HEK293 (cell line): ENCODE results near the gene PACSIN2.

Experiments
- CTCF ChIA-PET: fragments of 350-600 bp; formaldehyde crosslinking; extraction: SDS; loops from one replicate; lab custom pipeline; 2021; ENCODE audit warnings: antibody characterized with exemption; lab: Yijun Ruan, JAX
- POLR2A ChIA-PET: fragments of 300-600 bp; formaldehyde crosslinking; extraction: SDS; loops from one replicate; lab custom pipeline; 2020; ENCODE audit warnings: antibody characterized with exemption, inconsistent platforms; lab: Yijun Ruan, JAX
- H3K27ac ChIP-seq: fragments of 200-500 bp; sonication (Bioruptor generic); 2 replicates; pipeline ENCODE4 v1.5.1; 2014; ENCODE audit warnings: low read depth, low read length, control low read depth, inconsistent platforms; ENCODE audit errors: extremely low read depth
- H3K36me3 ChIP-seq, 2 experiments: fragments of 200-500 bp in 1 of 2; sonication (Bioruptor generic) in 1 of 2; 1 replicate in 1 of 2; 2 replicates in 1 of 2; pipeline ENCODE4 v1.5.1; 2014 to 2017; ENCODE audit warnings: inconsistent platforms in 2 of 2, low read length in 2 of 2; ENCODE audit not compliant: control insufficient read depth in 2 of 2, insufficient read depth in 1 of 2
- H3K4me1 ChIP-seq: fragments of 200-500 bp; sonication (Bioruptor generic); 2 replicates; pipeline ENCODE4 v1.5.1; 2014; ENCODE audit warnings: mild to moderate bottlenecking, low read length, inconsistent platforms; ENCODE audit not compliant: control insufficient read depth, insufficient read depth
- H3K4me3 ChIP-seq: 2 replicates; pipeline ENCODE4 v1.5.1; 2011; ENCODE audit warnings: low read depth, mild to moderate bottlenecking, control low read depth, low read length, moderate library complexity
- H3K9me3 ChIP-seq: fragments of 200-500 bp; sonication (Bioruptor generic); 2 replicates; pipeline ENCODE4 v1.5.1; 2014; ENCODE audit warnings: low read depth, low read length, inconsistent platforms; ENCODE audit not compliant: control insufficient read depth, insufficient read depth
- GLIS1 ChIP-seq: fragments of 450-650 bp; formaldehyde crosslinking; IDR thresholded peaks from 2 replicates; pipeline ENCODE4 v1.5.1; 2016; ENCODE audit warnings: missing biosample characterization, missing genetic modification characterization
- MZF1 ChIP-seq: fragments of 450-650 bp; formaldehyde crosslinking; IDR thresholded peaks from 2 replicates; pipeline ENCODE4 v1.5.1; 2017; ENCODE audit warnings: missing biosample characterization, missing genetic modification characterization, borderline replicate concordance
- ZNF140 ChIP-seq: fragments of 450-650 bp; formaldehyde crosslinking; IDR thresholded peaks from 2 replicates; pipeline ENCODE4 v1.5.1; 2016; ENCODE audit warnings: missing biosample characterization, missing genetic modification characterization
- ZNF175 ChIP-seq: fragments of 450-650 bp; formaldehyde crosslinking; IDR thresholded peaks from 2 replicates; pipeline ENCODE4 v1.5.1; 2016; ENCODE audit warnings: missing biosample characterization, missing genetic modification characterization
- ZNF239 ChIP-seq: fragments of 450-650 bp; formaldehyde crosslinking; IDR thresholded peaks from 2 replicates; pipeline ENCODE4 v1.5.1; 2016; ENCODE audit warnings: missing biosample characterization, missing genetic modification characterization
- ZNF302 ChIP-seq: fragments of 450-650 bp; formaldehyde crosslinking; IDR thresholded peaks from 2 replicates; pipeline ENCODE4 v1.5.1; 2016; ENCODE audit warnings: missing biosample characterization, missing genetic modification characterization, low read depth
- ZNF341 ChIP-seq: fragments of 450-650 bp; formaldehyde crosslinking; IDR thresholded peaks from 2 replicates; pipeline ENCODE4; 2016; ENCODE audit warnings: low read depth, missing biosample characterization, missing genetic modification characterization
- ZNF426 ChIP-seq: fragments of 450-650 bp; formaldehyde crosslinking; IDR thresholded peaks from 2 replicates; pipeline ENCODE4 v1.5.1; 2017; ENCODE audit warnings: missing biosample characterization, missing genetic modification characterization, mild to moderate bottlenecking, inconsistent platforms, moderate library complexity
- ZNF48 ChIP-seq: fragments of 450-650 bp; formaldehyde crosslinking; IDR thresholded peaks from 2 replicates; pipeline ENCODE4 v1.5.1; 2016; ENCODE audit warnings: missing biosample characterization, missing genetic modification characterization
- ZNF521 ChIP-seq: fragments of 450-650 bp; formaldehyde crosslinking; IDR thresholded peaks from 2 replicates; pipeline ENCODE4 v1.5.1; 2017; ENCODE audit warnings: missing biosample characterization, mild to moderate bottlenecking, missing genetic modification characterization
- ZNF600 ChIP-seq: fragments of 450-650 bp; formaldehyde crosslinking; IDR thresholded peaks from 2 replicates; pipeline ENCODE4 v1.5.1; 2016; ENCODE audit warnings: missing biosample characterization, missing genetic modification characterization
- ZNF664 ChIP-seq: fragments of 450-650 bp; formaldehyde crosslinking; IDR thresholded peaks from 2 replicates; pipeline ENCODE4 v1.5.1; 2016; ENCODE audit warnings: missing biosample characterization, missing genetic modification characterization
- ZNF670 ChIP-seq: fragments of 450-650 bp; formaldehyde crosslinking; IDR thresholded peaks from 2 replicates; pipeline ENCODE4 v1.5.1; 2016; ENCODE audit warnings: missing biosample characterization, missing genetic modification characterization, low read depth
- ZNF785 ChIP-seq: fragments of 450-650 bp; formaldehyde crosslinking; IDR thresholded peaks from 2 replicates; pipeline ENCODE4 v1.5.1; 2016; ENCODE audit warnings: missing biosample characterization, missing genetic modification characterization
- TF ChIP-seq, protein P1 (sequence below): fragments of 450-650 bp; formaldehyde crosslinking; IDR thresholded peaks from 2 replicates; pipeline ENCODE4 v1.5.1; 2017; ENCODE audit warnings: missing biosample characterization, missing genetic modification characterization
- TF ChIP-seq, protein P2 (sequence below): fragments of 450-650 bp; formaldehyde crosslinking; IDR thresholded peaks from 2 replicates; pipeline ENCODE4 v1.5.1; 2016; ENCODE audit warnings: missing biosample characterization, missing genetic modification characterization
- TF ChIP-seq, protein P3 (sequence below): fragments of 450-650 bp; formaldehyde crosslinking; IDR thresholded peaks from 2 replicates; pipeline ENCODE4 v1.5.1; 2016; ENCODE audit warnings: missing biosample characterization, missing genetic modification characterization
- TF ChIP-seq, protein P4 (sequence below): fragments of 450-650 bp; formaldehyde crosslinking; IDR thresholded peaks from 2 replicates; pipeline ENCODE4 v1.5.1; 2016; ENCODE audit warnings: missing biosample characterization, missing genetic modification characterization

Gene PACSIN2

DNA sequence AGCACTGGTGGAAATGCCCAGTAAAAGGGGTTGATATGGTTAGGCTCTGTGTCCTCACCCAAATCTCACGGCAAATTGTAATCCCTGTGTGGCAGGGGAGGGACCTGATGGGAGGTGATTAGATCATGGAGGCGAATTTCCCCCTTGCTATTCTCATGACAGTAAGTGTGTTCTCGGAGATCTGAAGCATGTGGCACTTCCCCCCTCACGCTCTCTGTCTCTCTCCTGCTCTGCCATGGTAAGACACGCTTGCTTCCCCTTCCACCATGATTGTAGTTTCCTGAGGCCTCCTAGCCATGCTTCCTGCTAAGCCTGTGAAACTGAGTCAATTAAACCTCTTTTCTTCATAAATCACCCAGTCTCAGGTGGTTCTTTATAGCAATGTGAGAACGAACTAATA lies 37.4 kb downstream of the PACSIN2 start:
- TF ChIP-seq GLIS1 (tag by site-specific recombination) (0 out of 2 replicates have a peak, but pooled peaks have one; percentile 22), ZNF785 (tag by site-specific recombination) (no peak)
- no peak overlapping the region for H3K27ac ChIP-seq
- ChIA-PET POLR2A (interaction anchor here (1.0 kb wide), 1 partner anchor 37 kb away, joined by 3 read pairs; the partner anchor contains the start of gene PACSIN2), CTCF (interaction anchor here (0.7 kb wide), 1 partner anchor 10 kb away, joined by 3 read pairs; no protein-coding TSS in a partner anchor)
- H3K4me1 ChIP-seq = 0 out of 2 replicates have a peak, but pooled peaks cover 6% of the 10 kb centered on the region
- no peaks in the 10 kb centered on the region for H3K9me3 ChIP-seq
- H3K4me3 ChIP-seq = no peak overlapping the region
- no peaks in the 10 kb centered on the region for H3K36me3 ChIP-seq

DNA sequence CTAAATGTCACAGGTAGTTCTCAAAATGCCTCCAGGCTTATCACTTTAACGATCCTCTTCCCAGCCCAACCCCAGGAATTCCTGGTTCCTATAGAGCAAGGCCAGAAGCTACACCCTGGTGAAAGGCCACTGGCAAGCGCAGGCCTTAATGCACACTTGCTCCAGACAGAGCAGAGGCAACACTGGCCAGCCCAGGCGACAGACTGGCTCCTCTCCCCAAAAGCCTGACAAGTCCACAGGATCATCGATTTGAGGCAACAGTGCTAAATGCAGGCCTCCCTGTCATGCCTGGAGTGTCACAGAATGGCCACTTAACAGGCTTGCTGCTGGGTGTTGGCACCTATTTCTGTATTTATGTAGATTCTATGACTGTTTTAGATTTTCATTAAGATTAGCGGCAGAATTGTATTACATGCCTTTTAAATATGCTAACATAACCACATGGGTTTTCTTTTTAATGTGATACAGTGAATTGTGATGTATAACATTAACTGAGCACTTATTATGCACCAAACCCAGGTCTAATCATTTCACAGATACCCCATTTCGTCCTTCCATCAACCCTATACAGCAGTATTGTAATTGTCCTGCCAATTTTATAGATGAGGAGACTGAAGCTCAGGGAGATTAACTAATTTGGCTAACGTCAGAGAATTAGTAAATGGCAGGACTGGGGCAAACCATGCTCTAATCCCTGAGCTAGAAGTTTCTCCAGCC lies 38.6 kb downstream of the PACSIN2 start:
- Histone ChIP-seq H3K27ac (no peak overlapping the region), H3K4me1 (0 out of 2 replicates have a peak, but pooled peaks cover 6% of the 10 kb centered on the region), H3K9me3 (no peaks in the 10 kb centered on the region), H3K36me3 (no peaks in the 10 kb centered on the region), H3K4me3 (no peak overlapping the region)
- ChIA-PET CTCF (interaction anchor here (1.3 kb wide), 1 partner anchor 13 kb away, joined by 4 read pairs; no protein-coding TSS in a partner anchor), POLR2A (interaction anchor here (3.2 kb wide), 1 partner anchor 39 kb away, joined by 11 read pairs; the partner anchor contains the start of gene PACSIN2)
- peak; percentile 92 for TF ChIP-seq ZNF664 (tag by site-specific recombination)
- TF ChIP-seq MZF1 (tag by site-specific recombination) = no peak

DNA sequence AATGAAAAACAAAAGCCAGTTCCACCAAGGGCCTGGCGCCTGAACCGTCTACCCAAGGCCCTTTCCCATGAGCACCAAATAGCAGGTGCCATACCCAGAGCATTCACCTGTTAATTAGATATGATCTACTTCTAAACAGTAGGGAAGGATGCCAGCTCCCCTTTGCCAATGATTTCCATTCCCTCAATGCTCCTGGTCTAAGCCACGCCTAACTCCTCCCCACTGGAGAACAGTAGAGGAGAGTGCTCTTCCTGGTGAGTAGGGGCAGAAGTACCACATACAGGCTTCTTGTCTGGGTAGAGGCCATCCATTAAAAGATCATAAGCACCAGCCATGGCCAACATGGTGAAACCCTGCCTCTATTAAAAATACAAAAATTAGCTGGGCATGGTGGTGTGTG lies 40.7 kb downstream of the PACSIN2 start:
- Histone ChIP-seq H3K4me3 (no peak overlapping the region), H3K36me3 (no peaks in the 10 kb centered on the region), H3K27ac (no peak overlapping the region), H3K9me3 (no peaks in the 10 kb centered on the region), H3K4me1 (peaks cover 10% of the 10 kb centered on the region)
- CTCF ChIA-PET = interaction anchor here (1.4 kb wide), 1 partner anchor 106 kb away, joined by 3 read pairs; no protein-coding TSS in a partner anchor
- TF ChIP-seq, protein P1, sequence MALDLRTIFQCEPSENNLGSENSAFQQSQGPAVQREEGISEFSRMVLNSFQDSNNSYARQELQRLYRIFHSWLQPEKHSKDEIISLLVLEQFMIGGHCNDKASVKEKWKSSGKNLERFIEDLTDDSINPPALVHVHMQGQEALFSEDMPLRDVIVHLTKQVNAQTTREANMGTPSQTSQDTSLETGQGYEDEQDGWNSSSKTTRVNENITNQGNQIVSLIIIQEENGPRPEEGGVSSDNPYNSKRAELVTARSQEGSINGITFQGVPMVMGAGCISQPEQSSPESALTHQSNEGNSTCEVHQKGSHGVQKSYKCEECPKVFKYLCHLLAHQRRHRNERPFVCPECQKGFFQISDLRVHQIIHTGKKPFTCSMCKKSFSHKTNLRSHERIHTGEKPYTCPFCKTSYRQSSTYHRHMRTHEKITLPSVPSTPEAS (tag by site-specific recombination) = no peak
- TF ChIP-seq, protein P2, sequence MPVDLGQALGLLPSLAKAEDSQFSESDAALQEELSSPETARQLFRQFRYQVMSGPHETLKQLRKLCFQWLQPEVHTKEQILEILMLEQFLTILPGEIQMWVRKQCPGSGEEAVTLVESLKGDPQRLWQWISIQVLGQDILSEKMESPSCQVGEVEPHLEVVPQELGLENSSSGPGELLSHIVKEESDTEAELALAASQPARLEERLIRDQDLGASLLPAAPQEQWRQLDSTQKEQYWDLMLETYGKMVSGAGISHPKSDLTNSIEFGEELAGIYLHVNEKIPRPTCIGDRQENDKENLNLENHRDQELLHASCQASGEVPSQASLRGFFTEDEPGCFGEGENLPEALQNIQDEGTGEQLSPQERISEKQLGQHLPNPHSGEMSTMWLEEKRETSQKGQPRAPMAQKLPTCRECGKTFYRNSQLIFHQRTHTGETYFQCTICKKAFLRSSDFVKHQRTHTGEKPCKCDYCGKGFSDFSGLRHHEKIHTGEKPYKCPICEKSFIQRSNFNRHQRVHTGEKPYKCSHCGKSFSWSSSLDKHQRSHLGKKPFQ (tag by site-specific recombination) = no peak
- TF ChIP-seq, protein P3, sequence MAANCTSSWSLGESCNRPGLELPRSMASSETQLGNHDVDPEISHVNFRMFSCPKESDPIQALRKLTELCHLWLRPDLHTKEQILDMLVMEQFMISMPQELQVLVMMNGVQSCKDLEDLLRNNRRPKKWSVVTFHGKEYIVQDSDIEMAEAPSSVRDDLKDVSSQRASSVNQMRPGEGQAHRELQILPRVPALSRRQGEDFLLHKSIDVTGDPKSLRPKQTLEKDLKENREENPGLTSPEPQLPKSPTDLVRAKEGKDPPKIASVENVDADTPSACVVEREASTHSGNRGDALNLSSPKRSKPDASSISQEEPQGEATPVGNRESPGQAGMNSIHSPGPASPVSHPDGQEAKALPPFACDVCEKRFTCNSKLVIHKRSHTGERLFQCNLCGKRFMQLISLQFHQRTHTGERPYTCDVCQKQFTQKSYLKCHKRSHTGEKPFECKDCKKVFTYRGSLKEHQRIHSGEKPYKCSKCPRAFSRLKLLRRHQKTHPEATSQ (tag by site-specific recombination) = no peak
- TF ChIP-seq ZNF426 (tag by site-specific recombination) (no peak), ZNF48 (tag by site-specific recombination) (no peak), ZNF670 (no peak), ZNF302 (tag by site-specific recombination) (no peak), ZNF785 (tag by site-specific recombination) (no peak), ZNF341 (no peak)
- POLR2A ChIA-PET = interaction anchor here (3.2 kb wide), 1 partner anchor 41 kb away, joined by 11 read pairs; the partner anchor contains the start of gene PACSIN2

DNA sequence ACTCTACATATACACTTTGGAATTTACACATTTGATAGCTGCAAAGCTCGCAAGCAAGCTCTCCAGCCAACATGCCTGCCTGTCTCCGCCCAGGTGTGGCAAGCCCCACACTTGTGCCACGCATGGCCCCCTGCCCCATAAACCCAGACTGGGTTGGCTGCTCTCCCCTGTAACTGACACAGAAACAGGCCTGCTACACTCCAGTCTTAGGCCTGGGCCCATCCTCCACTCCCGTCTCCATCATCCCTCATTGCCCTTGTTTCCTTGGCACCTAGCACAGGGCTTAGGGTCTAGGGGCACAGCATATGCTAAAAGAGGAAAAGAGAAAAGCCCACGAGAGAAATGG lies 41.4 kb downstream of the PACSIN2 start:
- TF ChIP-seq ZNF426 (tag by site-specific recombination) (no peak), ZNF600 (tag by site-specific recombination) (no peak), ZNF175 (no peak), ZNF521 (tag by site-specific recombination) (no peak), ZNF140 (tag by site-specific recombination) (no peak), ZNF239 (no peak)
- TF ChIP-seq, protein P4, sequence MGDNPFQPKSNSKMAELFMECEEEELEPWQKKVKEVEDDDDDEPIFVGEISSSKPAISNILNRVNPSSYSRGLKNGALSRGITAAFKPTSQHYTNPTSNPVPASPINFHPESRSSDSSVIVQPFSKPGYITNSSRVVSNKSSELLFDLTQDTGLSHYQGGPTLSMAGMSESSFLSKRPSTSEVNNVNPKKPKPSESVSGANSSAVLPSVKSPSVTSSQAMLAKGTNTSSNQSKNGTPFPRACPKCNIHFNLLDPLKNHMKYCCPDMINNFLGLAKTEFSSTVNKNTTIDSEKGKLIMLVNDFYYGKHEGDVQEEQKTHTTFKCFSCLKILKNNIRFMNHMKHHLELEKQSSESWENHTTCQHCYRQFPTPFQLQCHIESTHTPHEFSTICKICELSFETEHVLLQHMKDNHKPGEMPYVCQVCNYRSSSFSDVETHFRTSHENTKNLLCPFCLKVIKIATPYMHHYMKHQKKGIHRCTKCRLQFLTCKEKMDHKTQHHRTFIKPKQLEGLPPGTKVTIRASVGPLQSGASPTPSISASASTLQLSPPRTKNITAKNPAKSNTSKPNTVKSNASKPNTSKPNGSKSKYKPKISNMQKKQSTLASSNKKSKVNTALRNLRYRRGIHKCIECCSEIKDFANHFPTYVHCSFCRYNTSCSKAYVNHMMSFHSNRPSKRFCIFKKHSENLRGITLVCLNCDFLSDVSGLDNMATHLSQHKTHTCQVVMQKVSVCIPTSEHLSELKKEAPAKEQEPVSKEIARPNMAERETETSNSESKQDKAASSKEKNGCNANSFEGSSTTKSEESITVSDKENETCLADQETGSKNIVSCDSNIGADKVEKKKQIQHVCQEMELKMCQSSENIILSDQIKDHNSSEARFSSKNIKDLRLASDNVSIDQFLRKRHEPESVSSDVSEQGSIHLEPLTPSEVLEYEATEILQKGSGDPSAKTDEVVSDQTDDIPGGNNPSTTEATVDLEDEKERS (tag by site-specific recombination) = no peak
- no peaks in the 10 kb centered on the region for H3K36me3 ChIP-seq
- peaks cover 10% of the 10 kb centered on the region for H3K4me1 ChIP-seq
- H3K4me3 ChIP-seq = no peak overlapping the region
- POLR2A ChIA-PET = no interaction called here
- H3K9me3 ChIP-seq = no peaks in the 10 kb centered on the region
- CTCF ChIA-PET = interaction anchor here (0.6 to 1.0 kb wide), 3 partner anchors 64 to 106 kb away, joined by 3 read pairs; no protein-coding TSS in a partner anchor
- H3K27ac ChIP-seq = no peak overlapping the region
